Stimulated activated CD4-positive, alpha-beta T cell treated with anti-CD3 and anti-CD28 coated beads, Interleukin-1b, Interleukin-23, amount 100 ng/mL, for 24 hours (primary cell): ENCODE results near the gene KCNK5.

ENCODE experiments used
- DNase-seq, 4 experiments: peaks; one replicate each; pipeline ENCODE4 v3.0.0-alpha.2; 2020; ENCODE audit warnings: low read depth in 4 of 4, low spot score in 1 of 4

Gene KCNK5

GRCh38 chr6:39243809-39244208 lies 14.5 kb upstream of the KCNK5 start:
- no peak for DNase-seq

DNA sequence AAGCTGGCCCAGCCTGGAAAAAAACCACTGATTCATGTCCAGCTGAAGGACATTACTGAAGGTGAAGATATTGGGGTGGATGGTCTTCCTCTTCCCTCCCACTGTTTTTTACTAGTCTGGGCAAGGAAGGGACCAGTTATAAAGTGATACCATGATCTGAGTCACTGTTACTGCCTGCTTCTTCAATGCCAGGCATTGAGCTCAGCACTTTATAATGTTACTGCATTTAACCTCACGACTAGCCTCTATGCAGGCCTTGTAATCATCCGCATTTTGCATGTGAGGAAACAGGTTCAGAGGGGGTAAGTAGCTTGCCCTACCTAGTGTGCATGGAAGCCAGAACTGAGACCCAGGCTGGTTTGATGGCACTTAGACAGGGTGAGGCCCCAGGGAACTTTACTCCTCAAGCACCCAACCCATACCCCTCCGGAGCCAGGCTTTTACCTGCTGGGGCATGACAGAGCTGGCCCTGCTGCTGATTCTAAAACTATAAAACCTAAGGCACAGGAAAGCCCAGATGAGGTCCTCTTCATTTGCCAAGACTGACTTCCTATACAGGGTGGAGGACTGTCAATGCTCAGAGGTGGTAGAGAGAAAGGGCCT lies 11.0 kb upstream of the KCNK5 start:
- no peak for DNase-seq

- no peak for DNase-seq
Observed at GRCh38 chr6:39239527-39240154, 10.4 kb upstream of the KCNK5 start.

- no peak for DNase-seq
Observed at GRCh38 chr6:39236742-39237141, 7.5 kb upstream of the KCNK5 start.

- no peak for DNase-seq
Observed at GRCh38 chr6:39233333-39233732, 4.1 kb upstream of the KCNK5 start.

- DNase-seq = no peak
Observed at GRCh38 chr6:39231521-39232243, 2.4 kb upstream of the KCNK5 start.

DNA sequence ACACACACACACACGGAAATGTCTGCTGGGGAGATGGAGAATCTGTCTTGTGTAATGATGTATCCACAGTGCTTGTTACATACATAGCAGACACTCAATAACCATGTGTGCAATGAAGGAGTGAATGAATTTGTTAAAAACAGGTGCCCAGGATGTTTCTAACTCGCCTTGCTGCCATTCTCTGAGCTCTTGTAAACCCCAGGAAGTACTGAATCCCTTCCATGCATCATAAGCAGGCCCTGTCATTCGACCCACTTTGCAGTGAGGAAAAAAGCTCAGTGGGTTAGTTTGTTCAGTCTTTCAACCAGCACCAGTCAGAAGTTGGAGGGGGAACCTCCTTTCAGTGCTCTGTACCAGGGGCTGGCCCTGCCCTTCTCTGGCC lies 1.4 kb upstream of the KCNK5 start:
- DNase-seq = no peak

DNA sequence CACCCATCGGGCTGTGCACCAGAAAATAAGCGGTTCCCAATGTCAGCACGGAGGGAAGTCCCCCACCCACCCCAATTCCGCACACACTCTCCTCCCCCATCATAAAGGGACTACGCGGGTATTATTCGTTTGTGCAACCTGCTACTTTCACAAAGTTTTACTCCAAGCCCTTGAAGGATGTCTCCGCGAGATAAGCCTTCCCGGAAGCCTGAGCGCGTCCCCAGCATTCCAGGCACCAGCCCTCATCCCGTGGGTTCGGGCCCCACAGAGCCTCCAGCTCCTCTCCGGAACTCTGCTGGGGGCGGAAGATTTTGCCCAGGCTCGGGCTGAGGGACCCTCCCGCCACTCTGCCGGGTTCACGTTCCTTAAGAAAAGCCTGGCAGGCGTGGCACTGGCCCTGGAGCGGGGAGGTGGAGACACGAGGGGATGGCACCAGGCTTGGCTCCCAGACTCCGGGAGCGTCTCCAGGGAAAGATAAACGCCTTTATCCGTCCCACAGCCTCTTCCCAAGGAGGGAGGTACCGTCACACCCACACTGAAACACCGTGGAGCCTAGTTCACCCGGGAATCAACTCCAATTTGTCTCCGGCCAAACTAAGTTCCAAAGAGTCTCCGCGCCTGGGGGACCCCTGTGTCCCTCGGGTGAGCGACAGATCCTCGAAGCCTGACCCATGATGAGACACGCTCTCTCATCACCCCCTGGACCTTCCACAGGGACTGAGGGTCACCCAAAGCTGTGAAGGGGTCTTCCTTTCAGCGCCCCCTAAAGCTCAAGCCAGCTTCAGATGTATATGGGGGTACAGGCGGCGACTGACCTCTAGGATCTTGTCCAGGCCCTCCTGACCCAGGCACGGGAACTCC lies 934 bp downstream of the KCNK5 start:
- DNase-seq = peak in 3 of 4 experiments; percentile 10 to 44 (median 20)

DNA sequence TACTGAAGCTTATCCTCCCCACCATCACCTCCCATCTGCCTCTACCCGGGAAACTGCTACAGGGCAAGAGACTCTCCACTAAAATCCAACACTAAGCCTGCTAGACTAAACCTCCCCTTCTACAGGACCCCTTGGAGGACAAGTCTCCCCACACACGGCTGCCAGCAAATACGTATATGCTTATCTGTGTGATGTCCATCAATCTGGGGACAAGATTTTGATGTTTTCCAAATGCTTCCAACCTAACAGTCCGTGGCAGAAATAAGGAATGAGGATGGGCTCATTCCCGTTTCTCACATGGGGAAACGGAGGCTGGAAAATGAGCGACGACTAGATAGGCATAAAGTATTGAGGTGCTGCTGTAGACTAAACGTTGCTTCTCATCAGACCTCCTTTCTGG lies 1.8 kb downstream of the KCNK5 start:
- no peak for DNase-seq

GRCh38 chr6:39226639-39227329 lies 2.5 kb downstream of the KCNK5 start:
- DNase-seq = no peak

DNA sequence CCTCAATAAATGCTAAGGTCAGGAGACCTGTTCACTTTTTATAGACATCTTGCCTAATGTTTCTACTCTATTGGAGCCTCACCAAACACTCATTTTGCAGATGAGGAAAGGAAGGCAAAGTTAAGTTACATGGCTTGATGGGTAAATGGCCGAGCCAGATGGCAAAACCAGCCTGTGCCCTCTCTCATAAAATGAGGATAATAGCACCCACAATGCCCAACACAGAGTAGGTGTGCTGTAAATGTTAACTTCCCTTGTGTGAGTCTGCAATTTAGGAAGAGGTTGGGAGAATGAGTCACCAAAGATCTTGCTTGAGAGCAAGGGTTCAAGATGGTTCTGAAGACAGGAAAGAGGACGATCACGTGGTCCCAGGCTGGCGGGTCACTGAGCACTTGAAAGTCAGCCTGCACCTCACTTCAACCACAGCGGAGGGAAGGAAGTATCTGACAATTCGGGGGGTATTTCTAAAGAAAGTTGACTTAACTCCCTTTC lies 3.3 kb downstream of the KCNK5 start:
- peak in 1 of 4 experiments; percentile 33 for DNase-seq

- no peak for DNase-seq
Observed at GRCh38 chr6:39225543-39225942, 3.7 kb downstream of the KCNK5 start.

DNA sequence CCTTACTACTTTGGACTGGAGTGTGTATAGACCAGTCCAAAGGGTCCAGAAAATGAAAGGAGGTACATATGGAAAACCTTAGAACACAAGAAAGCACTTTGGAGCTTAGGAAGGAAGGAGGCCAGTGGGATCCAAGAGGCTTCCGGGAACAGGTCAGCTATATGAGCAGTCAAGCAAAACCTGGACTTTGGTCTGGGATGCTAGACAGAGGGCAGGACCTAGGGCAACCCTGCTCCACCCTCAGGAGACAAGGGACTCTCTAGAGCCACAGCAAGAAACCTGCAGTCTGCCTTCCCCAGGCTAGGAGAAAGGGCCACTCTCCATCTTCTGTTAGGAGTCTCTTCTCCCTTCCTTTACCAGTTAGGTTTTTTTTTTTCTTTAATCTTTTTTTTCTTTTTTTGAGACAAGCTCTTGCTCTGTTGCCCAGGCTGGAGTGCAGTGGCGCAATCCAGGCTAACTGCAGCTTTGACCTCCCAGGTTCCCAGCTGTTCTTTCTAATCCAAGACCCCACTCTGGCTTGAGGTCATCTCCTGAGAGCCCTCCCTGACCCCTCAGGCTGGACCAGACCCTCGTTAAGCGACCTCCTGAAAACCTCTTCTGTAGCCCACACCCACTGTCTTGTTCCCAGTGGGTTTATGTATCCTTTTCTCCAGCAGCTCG lies 4.6 kb downstream of the KCNK5 start:
- DNase-seq = no peak

GRCh38 chr6:39224011-39224410 lies 5.3 kb downstream of the KCNK5 start:
- no peak for DNase-seq

- DNase-seq = no peak
Observed at GRCh38 chr6:39223555-39223954, 5.7 kb downstream of the KCNK5 start.

GRCh38 chr6:39223061-39223460 lies 6.2 kb downstream of the KCNK5 start:
- no peak for DNase-seq

DNA sequence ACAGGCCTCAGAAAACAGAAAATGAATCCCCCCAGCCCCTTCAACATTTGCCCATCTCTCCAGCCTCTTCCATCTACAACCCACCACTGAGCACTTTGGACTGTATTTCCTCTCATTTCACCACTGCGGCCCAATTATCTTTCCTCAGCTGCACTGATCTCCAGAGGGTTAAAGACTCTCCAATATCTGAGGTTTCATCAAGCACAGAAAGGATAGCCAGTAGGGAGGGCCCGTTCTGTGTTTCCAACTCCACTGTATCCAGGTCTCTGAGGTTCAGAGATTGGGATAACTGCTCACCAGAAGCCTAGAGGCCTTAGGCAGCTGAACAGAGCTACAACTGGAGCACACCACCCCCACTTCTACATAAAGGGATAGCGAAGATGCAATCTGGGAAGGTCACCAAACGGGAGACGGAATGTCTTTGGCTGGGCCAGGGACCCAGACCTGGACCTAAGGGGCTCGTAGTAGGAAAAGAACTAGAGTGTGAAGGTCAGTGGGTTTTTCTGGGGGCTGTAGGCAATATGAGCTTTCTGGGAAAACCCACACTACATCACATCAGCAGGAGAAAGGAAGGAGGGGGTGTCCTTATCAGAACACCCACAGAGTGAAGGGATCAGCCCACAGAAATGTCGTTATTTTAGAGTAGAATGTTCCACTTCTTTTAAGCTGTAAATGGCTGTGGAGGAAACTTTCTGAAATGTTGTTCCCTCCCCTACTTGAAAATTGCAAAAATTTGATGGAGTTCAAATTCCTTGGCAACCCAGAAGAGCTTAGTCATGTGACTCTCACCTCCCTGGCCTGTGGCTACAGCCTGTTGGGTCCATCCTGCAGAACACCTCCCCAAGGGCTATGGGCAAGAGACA lies 7.3 kb downstream of the KCNK5 start:
- no peak for DNase-seq

- DNase-seq = no peak
Observed at GRCh38 chr6:39221115-39221514, 8.2 kb downstream of the KCNK5 start.

- DNase-seq = no peak
Observed at GRCh38 chr6:39218868-39219567, 10.3 kb downstream of the KCNK5 start.
